Urinary bladder (tissue), 4 donors: ENCODE results near the gene TMPRSS13. TPM values are rescaled to one million over a fixed set of nuclear protein-coding genes. Genes with fewer than 3 reads are reported as not detected.

Source experiments
- DNase-seq: peaks from one replicate; pipeline ENCODE4 v3.0.0-alpha.2; 2015; ENCODE audit errors: extremely low spot score
- H3K27ac ChIP-seq: one replicate; pipeline ENCODE4 v1.5.1; 2013; ENCODE audit warnings: low read depth, mild to moderate bottlenecking, moderate library complexity
- H3K36me3 ChIP-seq: one replicate; pipeline ENCODE4 v1.6.1; 2013; ENCODE audit warnings: mild to moderate bottlenecking, moderate library complexity; ENCODE audit not compliant: insufficient read depth
- H3K4me1 ChIP-seq: one replicate; pipeline ENCODE4 v1.6.1; 2013; ENCODE audit warnings: mild to moderate bottlenecking, moderate library complexity; ENCODE audit not compliant: insufficient read depth
- H3K4me3 ChIP-seq: one replicate; pipeline ENCODE4 v1.5.1; 2013; ENCODE audit warnings: low read depth, low read length
- WGBS: extraction: QIAGEN DNeasy Blood & Tissue Kit; methylation state at CpG from one replicate; pipeline ENCODE4 v1.1.7; 2013; 5-methylcytosine and 5-hydroxymethylcytosine counted together
- polyA plus RNA-seq: library from polyadenylated mRNA; stranded (reverse); fragments of 200-250 nt; gene quantifications from one replicate; pipeline ENCODE4 v1.2.3, GENCODE V29; 2013
- total RNA-seq: library from RNA; depleted of rRNA; stranded (reverse); fragments of >200 nt; gene quantifications from one replicate; pipeline ENCODE4 v1.2.3, GENCODE V29; 2014
- donor health status: healthy with polysubstance abuse.
- donor health status: healthy.

The TMPRSS13 gene
- total and polyA plus RNA-seq, 2 donors = 0.18 to 0.63 TPM

DNA sequence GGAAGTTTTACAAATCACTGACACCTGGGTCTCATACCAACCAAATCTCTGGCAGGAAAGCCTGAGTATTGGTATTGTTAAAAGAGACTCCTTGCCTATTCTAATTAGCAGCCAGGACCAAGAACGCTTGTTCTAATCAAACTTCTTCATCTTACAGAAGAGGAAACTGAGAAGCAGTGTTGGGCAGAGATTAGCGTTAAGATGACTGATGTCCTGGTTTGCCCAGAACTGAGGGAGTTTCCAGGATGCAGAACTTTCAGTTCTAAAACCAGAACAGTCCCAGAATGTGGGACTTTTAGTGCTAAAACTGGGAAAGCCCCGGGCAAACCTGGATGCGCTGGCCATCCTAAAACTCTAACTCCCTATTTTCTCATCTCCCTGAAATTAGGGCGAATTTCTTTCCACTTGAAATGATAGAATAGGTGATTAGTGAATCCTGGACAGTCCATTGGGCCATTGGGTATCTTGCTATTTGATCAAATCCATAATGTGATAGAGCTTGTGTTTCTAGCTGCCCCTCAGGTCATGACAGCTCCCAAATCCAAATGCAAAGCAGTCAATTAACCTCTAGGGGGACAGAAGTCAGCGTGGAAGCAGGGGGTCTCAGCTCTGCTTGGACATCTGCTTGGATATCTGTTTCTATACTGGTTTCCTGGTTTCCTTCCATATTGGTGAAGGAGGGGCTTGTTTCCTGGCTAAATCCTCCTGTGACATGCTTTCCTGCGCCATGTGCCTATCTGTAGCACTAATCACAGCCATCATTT, 16.0 kb upstream of the TMPRSS13 start:
- WGBS = 65% methylated on average over 7 of the region's 7 CpGs
- DNase-seq = no peak
- H3K4me1 ChIP-seq = no peaks in the 10 kb centered on the region
- no peak overlapping the region for H3K27ac ChIP-seq
- no peaks in the 10 kb centered on the region for H3K36me3 ChIP-seq
- H3K4me3 ChIP-seq = no peak overlapping the region

DNA sequence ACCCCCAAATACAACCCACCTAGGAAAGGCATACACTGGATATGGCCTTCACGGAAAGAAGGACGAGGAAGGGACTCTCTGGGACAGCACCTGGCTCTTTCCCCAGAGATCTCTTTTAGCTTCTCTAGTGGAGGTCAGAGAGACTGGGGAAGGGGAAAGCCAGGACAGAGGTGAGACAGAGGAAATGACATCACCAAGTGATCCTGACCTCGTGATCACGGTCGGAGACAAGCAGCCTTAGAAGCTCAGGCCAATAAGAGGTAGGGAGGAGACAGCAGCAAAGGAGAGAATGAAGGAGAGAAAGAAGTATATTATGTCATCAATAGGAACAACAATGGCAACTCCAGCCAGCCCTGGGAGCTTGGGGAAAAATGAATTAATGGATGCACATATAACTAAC, 15.4 kb upstream of the TMPRSS13 start:
- Histone ChIP-seq H3K4me3 (no peak overlapping the region), H3K27ac (no peak overlapping the region), H3K4me1 (no peaks in the 10 kb centered on the region), H3K36me3 (no peaks in the 10 kb centered on the region)
- 84% methylated on average over 5 of the region's 5 CpGs for WGBS
- DNase-seq = no peak

DNA sequence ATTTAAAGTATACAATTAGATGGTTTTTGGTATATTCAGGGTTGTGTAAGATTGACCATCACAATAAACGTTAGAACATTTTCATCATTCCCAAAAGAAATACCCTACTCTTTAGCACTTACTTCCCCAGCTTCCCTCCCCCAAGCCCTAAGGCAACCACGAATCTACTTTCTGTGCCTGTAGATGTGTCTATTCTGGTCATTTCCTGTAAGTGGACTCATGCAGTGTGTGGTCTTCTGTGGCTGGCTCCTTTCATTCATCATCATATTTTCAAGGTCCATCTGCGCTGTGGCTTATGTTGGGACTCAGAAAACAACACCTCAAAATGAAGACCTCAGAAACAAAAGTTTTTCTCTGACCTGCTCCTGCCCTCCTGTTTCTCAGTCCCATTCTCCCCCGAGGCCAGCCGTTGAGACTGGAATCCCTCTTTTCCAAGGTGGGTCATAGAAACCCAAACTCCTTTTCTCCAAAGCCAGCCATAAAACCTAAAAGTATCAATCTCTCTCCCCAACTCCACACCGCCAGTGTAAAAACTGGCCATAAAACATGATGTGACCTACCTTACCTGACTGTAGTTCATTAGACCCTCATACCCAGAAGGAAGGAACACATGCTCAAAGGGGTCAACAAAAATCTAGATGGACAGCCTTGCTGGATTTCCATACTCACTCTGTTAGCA, 12.9 kb upstream of the TMPRSS13 start:
- 89% methylated on average over 6 of the region's 6 CpGs for WGBS
- no peak overlapping the region for H3K27ac ChIP-seq
- DNase-seq = no peak
- H3K36me3 ChIP-seq = no peaks in the 10 kb centered on the region
- H3K4me3 ChIP-seq = no peak overlapping the region
- no peaks in the 10 kb centered on the region for H3K4me1 ChIP-seq

DNA sequence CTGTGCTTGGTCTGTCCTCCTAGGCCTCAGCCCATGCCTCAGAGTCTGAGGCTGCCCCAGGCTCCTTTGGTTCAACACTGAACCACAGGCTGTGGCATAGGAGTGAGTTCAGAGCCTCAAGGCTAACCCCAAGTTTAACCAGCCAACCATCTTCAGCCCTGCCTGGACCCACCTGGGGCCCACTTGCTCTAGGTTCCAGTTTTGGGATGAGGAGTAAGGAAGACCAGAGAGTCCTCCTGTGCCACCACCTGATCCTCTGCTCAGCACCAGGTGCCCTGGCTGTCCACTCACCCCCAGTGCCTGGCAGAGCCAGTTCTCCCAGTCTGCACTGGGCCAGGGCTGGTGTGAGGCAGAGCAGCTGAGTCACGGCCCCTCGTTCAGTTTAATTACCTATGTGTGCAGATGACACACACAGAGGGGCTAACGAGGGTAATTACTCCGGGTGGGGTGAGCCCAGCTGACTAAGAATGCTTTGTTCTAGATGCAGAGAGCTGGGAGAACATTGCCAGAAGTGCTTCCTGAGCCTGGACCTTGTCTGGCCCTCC, 12.0 kb upstream of the TMPRSS13 start:
- H3K4me1 ChIP-seq = no peaks in the 10 kb centered on the region
- no peaks in the 10 kb centered on the region for H3K36me3 ChIP-seq
- no peak for DNase-seq
- H3K27ac ChIP-seq = no peak overlapping the region
- no peak overlapping the region for H3K4me3 ChIP-seq
- 84% methylated on average over 4 of the region's 4 CpGs for WGBS

DNA sequence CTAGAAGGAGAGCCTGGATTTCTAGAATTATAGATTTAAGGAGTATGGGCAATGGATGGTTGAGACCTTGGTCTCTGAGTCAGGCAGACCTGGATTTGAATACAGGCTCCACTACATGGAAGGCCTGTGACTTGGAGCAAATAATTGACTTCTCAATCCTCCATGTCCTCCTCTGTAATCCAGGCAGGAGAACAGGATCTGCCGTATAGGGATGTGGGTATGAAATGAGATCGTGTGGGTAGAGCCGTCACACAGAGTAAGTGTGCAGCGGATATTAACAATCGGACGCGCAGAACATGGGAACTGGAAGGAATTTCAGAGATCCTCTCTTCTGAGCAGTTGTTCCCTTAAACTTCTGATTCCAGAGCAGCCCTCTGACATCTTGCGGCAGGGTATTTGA, 11.5 kb upstream of the TMPRSS13 start:
- 95% methylated on average over 8 of the region's 8 CpGs for WGBS
- H3K27ac ChIP-seq = no peak overlapping the region
- no peak overlapping the region for H3K4me3 ChIP-seq
- H3K4me1 ChIP-seq = no peaks in the 10 kb centered on the region
- no peaks in the 10 kb centered on the region for H3K36me3 ChIP-seq
- DNase-seq = no peak

DNA sequence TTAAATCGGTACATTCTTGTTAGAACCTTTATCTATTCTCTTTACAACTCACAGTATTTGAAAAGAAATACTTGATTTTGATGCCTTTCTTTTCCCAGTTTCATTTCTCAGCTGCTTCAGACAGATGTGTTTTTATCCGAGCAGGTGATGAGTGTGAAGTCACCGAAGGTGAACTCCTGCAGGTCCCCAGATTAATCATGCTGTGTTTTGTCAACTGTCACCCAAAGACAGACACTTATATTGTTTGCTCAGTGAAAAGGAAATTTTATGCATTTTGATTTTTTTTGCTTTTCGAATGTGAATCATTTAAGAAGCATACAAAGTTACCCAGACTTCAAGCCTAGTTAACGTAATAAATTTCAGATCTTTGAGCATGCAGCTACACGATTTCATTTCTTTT, 7.8 kb upstream of the TMPRSS13 start:
- H3K4me1 ChIP-seq = no peaks in the 10 kb centered on the region
- no peak for DNase-seq
- no peak overlapping the region for H3K4me3 ChIP-seq
- H3K27ac ChIP-seq = no peak overlapping the region
- WGBS = 69% methylated on average over 6 of the region's 6 CpGs
- no peaks in the 10 kb centered on the region for H3K36me3 ChIP-seq

DNA sequence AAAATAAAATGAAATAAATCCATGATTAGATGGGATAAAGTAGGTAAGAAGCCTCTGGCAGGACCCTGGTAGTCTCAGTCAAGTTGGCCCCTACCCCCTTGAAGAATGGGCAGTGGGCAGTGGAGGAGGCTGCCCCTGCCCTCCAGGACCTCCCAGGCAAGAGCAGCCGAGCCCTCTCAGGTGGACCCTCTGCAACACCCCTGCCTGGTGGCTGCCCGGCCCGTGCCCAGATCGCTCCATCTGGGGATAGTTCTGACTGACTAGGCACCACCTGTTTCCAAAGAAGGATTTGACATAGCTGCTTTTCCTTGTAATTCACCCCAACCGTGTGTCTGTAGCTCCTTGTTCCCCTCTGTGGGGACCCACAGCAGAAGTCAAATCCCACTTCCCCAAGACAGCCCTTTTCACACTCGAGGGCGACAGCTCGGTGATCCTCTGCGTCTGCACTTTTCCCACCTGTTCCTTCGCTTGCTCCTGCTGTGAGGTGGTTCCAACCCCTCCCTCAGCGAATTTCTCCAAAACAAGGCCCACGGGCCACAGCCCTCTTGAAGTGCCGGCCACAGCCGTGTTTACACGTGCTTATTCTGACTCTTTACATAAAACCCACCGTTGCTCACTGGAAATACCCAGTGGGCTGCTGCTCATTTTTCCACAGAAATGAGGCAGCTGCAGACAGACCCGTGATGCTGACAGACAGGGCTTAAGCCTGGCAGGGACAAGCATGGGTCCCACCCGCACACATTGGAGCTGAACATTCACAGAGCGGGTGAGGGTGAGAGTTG, 5.5 kb upstream of the TMPRSS13 start:
- Histone ChIP-seq H3K27ac (no peak overlapping the region), H3K36me3 (no peaks in the 10 kb centered on the region), H3K4me1 (no peaks in the 10 kb centered on the region), H3K4me3 (no peak overlapping the region)
- DNase-seq = no peak
- WGBS = 88% methylated on average over 19 of the region's 19 CpGs

DNA sequence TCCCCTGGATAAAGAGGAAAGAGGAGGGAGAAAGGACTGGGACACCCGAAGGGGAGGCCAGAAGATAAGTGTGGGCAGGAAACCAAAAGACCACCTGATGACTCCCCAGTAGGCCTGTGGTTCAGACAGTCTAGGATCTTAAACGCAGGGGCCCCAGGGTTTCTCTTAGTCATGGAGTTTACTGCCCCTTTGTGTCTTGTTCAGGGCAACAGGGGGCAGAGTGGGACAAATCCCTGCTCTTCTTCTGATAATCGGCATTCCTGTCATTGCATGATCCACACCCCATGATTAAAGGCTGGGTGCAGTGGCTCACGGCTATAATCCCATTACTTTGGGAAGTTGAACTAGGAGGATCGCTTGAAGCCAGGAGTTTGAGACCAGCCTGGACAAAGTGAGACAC, 4.7 kb upstream of the TMPRSS13 start:
- Histone ChIP-seq H3K4me1 (no peaks in the 10 kb centered on the region), H3K4me3 (no peak overlapping the region), H3K36me3 (no peaks in the 10 kb centered on the region), H3K27ac (no peak overlapping the region)
- no peak for DNase-seq
- 81% methylated on average over 5 of the region's 5 CpGs for WGBS

DNA sequence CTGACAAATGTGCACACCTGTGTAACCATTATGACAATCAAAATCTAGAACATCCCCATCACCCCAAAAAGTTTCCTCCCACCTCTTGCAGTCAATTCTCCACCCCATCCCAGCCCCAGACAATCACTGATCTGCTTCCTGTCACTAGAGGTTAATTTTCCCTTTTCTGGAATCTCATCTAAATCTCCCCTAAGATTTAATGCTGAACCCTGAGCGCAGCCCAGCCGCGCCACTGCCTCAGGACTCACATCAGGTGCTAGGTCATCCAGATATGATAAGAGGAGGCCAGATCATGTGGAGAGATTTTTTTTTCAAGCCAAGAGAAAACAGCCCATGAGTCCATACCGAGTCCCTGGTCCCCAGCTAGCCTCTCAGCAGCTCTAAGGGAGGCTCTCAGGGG, 4.3 kb upstream of the TMPRSS13 start:
- Histone ChIP-seq H3K27ac (no peak overlapping the region), H3K36me3 (no peaks in the 10 kb centered on the region), H3K4me1 (no peaks in the 10 kb centered on the region), H3K4me3 (no peak overlapping the region)
- DNase-seq = no peak
- WGBS = 88% methylated on average over 4 of the region's 4 CpGs

DNA sequence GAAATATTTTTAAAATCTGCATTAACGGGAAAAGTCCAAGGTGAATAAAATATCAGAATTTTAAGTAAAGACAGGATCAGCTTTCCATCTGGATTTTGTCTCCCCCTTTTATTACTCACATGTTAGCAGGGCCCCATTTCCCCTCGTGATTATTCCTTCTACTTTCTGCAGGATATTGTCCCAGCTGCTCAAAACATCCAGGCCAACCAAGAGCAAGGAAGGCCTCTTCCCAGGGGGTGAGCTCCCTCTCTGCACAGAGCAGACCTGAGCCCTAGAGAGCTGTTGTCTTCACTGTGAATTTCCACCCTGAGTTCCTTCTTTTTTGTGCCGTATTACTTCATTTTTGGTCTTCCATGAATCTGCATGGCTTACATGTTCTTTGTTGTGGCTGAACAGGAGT, 3.7 kb upstream of the TMPRSS13 start:
- 75% methylated on average over 3 of the region's 3 CpGs for WGBS
- Histone ChIP-seq H3K4me3 (no peak overlapping the region), H3K4me1 (no peaks in the 10 kb centered on the region), H3K36me3 (no peaks in the 10 kb centered on the region), H3K27ac (no peak overlapping the region)
- DNase-seq = no peak

DNA sequence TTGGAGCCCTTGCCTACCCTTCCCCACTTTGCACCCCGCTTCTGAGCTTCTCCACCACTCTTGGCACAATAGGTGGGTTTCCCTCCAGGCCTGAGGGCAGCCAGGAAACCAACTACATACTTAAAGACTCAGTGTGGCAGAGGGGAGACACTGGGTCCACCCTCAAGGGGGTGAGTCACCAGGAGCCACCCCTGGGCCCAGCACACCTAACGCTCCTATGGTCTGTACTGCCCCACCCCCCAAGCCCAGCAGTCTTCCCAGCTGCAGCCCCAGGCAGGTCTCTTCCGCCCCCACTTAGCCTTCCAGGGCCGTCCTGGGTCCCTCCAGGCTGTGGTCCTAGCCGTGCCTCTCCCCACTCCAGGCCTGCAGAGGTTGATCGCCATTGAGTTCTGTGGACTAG, 3.2 kb upstream of the TMPRSS13 start:
- DNase-seq = no peak
- H3K4me1 ChIP-seq = no peaks in the 10 kb centered on the region
- WGBS = 95% methylated on average over 6 of the region's 6 CpGs
- no peak overlapping the region for H3K27ac ChIP-seq
- no peak overlapping the region for H3K4me3 ChIP-seq
- no peaks in the 10 kb centered on the region for H3K36me3 ChIP-seq

DNA sequence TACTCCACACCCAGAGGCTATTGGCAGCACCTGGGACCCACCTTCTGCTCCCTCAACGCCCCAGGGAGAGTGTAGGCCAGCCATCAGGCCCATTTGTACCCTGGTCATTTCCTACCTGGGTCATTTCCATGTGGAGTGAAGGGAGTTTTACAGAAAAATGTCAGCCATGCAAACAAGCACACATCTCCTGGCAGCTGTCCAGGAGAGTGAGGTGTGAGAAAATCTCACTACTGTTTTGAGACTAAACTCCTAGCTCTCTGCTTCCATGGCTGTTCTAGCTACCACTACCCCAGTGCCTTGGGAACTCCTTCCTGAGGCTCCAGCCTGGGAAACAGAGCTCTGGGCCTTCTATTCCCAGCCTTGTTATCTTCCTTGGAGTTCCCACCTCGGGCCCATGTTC, 2.8 kb upstream of the TMPRSS13 start:
- 69% methylated on average over 2 of the region's 2 CpGs for WGBS
- no peaks in the 10 kb centered on the region for H3K4me1 ChIP-seq
- H3K36me3 ChIP-seq = no peaks in the 10 kb centered on the region
- DNase-seq = no peak
- no peak overlapping the region for H3K27ac ChIP-seq
- no peak overlapping the region for H3K4me3 ChIP-seq

DNA sequence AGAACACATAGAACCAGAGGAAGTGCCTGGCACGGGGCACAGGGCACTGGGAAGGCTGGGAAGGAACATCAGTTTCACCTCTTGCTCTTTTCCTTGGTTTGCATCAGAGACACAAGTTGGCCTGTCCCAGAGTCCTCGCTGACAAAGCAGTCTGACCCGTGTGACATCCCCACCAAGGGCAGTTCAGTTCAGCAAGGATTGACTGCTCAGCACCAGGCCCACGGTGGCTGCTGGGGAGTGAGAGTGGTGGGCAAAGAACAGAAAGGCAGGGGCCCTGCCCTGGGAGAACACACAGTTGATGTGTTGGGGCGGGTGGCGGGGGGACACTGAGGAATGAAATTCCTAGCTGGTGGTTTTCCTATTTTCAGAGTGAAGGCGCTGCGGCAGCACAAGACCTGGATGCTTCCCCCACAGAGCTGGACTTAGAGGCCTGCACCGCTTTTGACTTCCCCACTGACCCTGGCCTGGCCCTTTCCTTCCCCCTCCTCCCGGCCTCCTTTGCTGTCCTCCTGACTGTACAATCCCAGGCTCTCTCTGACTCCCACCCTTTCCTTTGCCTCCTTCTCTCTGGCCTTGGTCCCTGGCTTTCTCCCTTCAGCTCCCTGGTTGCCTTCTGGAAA, 2.2 kb upstream of the TMPRSS13 start:
- Histone ChIP-seq H3K27ac (no peak overlapping the region), H3K4me1 (no peaks in the 10 kb centered on the region), H3K36me3 (no peaks in the 10 kb centered on the region), H3K4me3 (no peak overlapping the region)
- WGBS = 92% methylated on average over 10 of the region's 10 CpGs
- DNase-seq = no peak
